ENCODE measurements around the gene EDNRA.

- TF ChIP-seq FOXP2 (optimal IDR thresholded peaks at IDR 0.05; ENCODE audit: borderline replicate concordance, extremely low read depth, extremely low read length, insufficient read depth) (no peak), REST (IDR thresholded peaks at IDR 0.05; ENCODE audit: insufficient read depth in 1 of 2, low read depth in 2 of 2, low read length in 2 of 2) (no peak), POLR2AphosphoS5 (IDR thresholded peaks at IDR 0.05; ENCODE audit: low read depth, low read length) (no peak), SIN3A (IDR thresholded peaks at IDR 0.05; ENCODE audit: borderline replicate concordance, insufficient read depth, low read length) (no peak), TAF1 (IDR thresholded peaks at IDR 0.05; ENCODE audit: borderline replicate concordance, insufficient read depth, low read length) (no peak)
Observed at GRCh38 chr4:147543034-147543433, 62.1 kb downstream of the EDNRA start.

All from PFSK-1 (cell line).